Measurements from ENCODE around the gene CXCL9.
A peak's percentile ranks its signal among the peaks of the same experiment; 100 is the strongest.
"Not testable (repeated sequence)": the region's sequence is repeated elsewhere in the genome, so short reads cannot be mapped to it uniquely, and the experiment has no call there.

Gene CXCL9

DNA sequence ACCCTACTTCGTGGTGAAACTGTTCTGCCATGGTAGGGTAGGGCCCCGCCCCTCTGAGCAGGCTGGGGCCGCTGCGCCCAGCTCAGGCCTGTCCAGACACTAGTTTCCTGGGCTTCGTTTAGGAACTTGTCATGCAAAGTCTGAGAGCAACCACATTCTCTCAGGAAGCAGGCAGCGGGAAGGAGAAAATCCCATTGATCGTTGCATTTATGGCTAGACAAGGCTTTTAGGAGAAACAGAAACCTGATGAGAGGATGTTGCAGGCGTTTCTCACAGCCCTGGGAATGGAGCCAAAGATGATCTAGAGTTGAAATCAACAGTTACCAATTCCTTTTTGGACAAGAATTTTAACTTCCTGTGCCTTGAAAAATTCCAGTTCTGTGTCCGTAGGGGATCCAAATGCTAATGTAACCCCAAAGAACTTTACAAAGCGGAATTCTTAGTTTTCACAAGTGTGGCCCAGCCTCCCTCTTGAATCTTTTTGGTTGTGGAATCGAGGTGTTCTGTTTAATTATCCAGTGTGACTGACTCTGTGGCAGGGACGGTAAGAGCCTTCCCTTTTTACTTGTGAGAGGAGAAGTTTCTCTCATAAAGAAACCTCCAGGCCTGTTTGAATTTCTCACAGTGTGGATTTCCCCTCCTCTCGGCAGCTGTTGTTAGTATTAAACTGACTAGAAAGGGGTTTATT, 4.5 kb upstream of the CXCL9 start:
- no peak for DNase-seq

DNA sequence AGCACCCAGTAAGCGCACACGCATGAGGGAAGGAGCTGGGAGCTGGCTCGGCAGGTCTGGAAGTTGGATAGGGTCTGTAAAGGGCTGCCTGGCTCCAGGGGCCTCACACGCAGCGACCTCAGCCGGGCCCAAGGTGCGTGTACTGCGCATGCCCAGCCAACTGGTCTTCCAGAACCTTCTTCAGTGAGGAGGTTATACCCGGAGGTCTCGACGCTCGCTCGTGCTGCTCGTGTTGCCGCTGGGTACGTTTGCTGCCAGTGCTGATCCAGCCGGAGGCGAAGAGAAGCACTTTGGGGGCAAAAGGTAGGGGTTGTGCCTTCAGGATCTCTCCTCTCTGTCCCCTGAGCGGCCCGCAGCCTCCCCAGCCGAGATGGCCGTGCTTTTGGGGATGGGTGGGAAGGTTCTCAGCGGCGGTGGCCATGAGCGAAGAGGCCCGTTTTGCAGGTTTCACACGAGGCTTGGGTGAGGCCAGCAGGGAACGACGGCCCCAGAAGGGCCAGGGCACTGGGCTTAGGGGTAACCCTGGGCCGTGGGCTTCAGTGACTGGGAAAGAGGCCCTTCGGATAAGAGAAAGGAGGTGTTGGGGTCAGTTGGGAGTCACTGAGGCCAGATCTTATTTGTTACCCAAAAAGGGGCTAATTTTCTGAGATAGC, 3.8 kb upstream of the CXCL9 start:
- DNase-seq, result no peak

DNA sequence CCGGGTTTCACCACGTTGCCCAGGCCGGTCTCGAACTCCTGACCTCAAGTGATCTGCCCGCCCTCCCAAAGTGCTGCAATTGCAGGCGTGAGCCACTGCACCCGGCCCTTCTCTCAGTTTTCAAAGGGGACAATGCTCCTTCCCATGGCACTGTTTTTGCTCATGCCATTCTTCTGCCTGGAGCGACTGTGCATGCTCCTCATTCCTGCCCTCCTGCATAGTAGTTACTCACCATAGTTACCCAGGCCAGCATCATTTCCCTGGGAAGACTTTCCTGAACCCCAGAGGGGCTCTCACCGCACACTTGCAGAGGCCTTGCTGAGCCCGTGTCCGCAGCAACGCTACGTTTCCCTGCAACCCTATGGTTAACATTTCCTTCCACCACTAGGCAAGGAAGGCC, 3.3 kb upstream of the CXCL9 start:
- DNase-seq, result no peak

GRCh38 chr4:76009311-76009710, 2.0 kb upstream of the CXCL9 start:
- DNase-seq, result no peak

- no peak for DNase-seq
These were observed 3.7 kb downstream of the CXCL9 start for GRCh38 chr4:76003620-76004019.

- no peak for DNase-seq
These were observed 4.3 kb downstream of the CXCL9 start for GRCh38 chr4:76003035-76003434.

GRCh38 chr4:76002176-76002575, 5.1 kb downstream of the CXCL9 start:
- peak; percentile 31 for DNase-seq

GRCh38 chr4:76001700-76002099, 5.6 kb downstream of the CXCL9 start:
- no peak for DNase-seq

DNA sequence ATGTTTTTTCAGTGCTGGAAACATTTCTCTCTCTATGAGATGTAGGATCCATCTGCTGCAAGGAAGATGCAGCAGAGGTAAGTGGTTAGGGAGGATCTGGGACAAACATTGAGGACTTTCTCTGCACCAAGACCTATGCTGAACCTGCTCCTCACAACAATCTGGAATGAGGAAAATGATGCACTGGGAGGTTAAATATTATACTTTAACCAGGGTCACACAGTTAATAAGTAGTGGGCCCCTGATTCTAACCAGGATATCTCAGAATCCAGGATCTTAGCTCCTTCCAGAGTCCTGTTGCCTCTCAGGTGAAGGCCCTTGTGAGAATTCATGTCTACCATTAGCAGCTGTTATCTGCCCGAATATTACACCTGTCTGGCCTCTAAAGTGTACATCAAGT, 7.0 kb downstream of the CXCL9 start:
- no peak for DNase-seq

DNA sequence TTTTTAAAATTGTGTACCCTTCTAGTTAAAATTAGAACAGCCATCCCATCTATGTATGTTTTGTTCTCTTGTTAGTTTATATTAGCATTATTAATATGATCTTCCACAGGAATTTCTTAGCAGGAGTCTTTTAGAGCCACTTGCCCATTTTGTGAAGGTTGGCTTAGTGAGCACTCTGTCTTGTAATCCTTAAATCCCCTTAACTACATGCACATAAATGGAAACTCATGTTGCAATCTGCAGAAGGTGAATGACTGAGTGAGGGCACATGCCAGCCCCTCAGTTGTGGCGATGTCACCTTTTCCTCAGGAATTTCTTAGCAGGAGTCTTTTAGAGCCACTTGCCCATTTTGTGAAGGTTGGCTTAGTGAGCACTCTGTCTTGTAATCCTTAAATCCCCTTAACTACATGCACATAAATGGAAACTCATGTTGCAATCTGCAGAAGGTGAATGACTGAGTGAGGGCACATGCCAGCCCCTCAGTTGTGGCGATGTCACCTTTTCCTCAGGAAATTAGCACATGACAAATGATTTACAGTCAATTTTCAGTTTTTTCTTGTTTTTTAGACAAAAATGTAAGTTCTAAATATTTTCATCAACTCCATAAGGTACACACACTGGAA, 8.7 kb downstream of the CXCL9 start:
- DNase-seq, result not testable (repeated sequence)

GRCh38 chr4:75997946-75998345, 9.4 kb downstream of the CXCL9 start:
- no peak for DNase-seq

DNA sequence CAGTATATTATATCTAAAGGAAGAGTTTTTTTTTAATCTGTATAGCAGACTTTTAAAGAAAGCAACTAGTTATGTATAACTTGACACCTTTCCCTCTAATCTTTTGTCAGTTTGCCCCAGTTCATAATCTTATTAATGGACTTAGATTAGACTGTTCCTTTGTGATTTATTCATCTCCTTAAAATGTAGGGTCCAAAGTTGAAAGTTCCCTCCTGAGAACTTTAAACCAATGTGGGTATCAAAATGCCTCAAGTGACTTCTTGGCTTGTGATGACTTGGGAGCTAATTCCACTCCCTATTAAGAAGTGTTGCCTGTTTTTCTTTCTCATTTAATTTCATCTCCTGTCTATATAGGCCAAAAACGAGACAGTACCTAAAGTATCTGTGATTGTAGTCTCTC, 10.2 kb downstream of the CXCL9 start:
- DNase-seq, result no peak

DNA sequence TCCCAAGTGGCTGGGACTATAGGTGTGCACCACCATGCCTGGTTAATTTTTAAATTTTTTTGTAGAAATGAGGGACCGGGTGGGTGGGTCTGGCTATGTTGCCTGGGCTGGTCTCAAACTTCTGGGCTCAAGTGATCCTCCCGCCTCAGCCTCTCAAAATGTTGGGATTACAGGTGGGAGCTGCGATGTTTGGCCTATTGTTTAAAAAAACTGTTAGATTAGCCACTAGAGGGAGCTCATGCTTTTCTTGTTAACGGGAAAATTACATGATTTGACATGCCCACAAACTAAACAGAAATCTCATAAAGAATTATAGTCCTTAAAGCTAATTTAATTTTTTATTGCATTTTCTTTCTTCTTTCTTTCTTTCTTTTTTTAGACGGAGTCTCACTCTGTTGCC, 11.6 kb downstream of the CXCL9 start:
- DNase-seq, result peak; percentile 48

DNA sequence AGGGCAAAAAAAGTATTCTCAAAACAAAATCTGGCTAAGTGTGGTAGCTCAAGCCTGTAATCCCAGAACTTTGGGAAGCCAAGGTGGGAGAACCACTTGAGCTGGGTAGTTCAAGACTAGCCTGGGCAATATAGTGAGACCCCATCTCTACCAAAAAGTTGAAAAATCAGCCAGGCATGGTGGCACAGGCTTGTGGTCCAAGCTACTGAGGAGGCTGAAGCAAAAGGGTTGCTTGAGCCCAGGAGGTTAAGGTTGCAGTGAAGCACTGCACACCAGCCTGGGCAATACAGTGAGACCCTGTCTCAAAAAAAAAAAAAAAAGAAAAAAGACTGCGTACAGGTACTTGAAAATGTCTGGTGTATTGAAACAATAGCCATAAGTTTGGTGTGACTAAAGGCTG, 14.8 kb downstream of the CXCL9 start:
- DNase-seq, result no peak

- DNase-seq, result no peak
These were observed 17.3 kb downstream of the CXCL9 start for GRCh38 chr4:75989846-75990528.

DNA sequence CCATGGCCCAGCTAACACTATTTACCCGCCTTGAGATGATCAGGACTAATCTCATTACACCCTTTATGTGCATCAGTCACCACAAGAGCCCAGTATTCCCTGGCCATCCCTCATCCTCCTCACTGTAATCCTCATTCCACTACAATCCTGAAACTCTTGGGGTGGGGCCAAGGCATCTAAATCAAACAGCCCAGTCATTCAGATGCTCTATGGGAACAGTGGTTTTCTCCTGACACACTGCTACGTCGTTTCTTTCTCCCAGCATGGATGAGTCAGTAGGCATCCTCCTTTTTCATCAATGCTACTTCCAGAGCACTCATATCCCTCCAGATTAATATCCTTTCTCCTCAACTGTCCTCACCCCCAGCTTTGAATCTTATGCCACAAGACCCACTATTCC, 22.2 kb downstream of the CXCL9 start:
- DNase-seq, result no peak

- DNase-seq, result no peak
These were observed 26.7 kb downstream of the CXCL9 start for GRCh38 chr4:75980576-75980975.

DNA sequence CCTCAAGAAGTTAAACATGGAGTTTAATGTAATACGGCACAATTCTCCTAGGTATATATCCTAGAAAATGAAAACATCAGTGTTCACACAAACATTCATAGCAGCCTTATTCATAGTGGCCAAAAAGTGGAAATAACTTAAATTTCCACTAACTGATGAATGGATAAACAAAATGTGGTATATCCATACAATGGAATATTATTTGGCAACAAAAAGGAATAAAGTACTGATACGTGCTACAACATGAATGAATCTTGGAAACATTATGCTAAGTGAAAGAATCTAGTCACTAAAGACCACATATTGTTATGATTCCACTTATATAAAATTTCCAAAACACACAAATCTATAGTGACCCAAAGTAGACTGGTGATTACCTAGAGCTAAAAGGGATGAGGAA, 31.1 kb downstream of the CXCL9 start:
- DNase-seq, result no peak

DNA sequence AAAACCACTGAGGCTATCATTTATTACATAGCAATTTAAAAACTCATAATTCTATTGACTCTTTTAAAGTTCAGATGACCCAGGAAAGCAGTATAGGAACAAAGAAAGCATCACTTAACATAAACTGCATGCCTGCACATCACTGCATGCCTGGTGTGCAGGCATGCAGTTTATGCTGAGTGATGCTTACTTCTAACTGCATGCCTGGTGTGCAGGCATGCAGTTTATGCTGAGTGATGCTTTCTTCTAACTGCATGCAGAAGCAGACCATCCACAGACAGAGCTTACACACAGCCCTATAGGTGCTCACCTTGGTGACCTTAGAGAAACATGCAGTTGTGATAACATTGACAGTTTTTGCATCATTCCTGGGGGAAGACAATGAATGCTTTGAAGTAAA, 33.5 kb downstream of the CXCL9 start:
- no peak for DNase-seq

DNA sequence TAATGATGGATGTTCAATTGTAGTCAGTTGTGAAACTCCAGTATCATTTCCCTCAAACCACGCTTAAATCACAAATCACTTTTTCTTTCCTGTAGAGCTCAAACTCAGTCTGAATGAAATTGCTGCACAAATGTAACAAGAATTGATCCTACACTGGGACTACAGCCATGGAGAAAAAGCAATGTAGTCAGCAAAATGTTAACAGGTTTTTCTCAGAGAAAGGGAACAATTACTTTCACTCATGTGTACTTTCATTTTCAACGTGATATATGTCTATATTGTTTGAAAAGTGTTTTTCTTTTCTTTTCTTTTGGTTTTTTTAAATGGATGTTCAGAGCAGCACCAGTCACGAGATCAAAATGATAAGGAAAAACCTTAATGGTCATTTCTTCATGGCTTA, 39.2 kb downstream of the CXCL9 start:
- DNase-seq, result no peak

- DNase-seq, result no peak
These were observed 43.8 kb downstream of the CXCL9 start for GRCh38 chr4:75963558-75963957.

DNA sequence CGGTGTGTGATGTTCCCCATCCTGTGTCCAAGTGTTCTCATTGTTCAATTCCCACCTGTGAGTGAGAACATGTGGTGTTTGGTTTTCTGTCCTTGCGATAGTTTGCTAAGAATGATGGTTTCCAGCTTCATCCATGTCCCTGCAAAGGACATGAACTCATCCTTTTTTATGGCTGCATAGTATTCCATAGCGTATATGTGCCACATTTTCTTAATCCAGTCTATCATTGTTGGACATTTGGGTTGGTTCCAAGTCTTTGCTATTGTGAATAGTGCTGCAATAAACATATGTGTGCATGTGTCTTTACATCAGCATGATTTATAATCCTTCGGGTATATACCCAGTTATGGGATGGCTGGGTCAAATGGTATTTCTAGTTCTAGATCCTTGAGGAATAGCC, 45.2 kb downstream of the CXCL9 start:
- DNase-seq, result not testable (repeated sequence)

DNA sequence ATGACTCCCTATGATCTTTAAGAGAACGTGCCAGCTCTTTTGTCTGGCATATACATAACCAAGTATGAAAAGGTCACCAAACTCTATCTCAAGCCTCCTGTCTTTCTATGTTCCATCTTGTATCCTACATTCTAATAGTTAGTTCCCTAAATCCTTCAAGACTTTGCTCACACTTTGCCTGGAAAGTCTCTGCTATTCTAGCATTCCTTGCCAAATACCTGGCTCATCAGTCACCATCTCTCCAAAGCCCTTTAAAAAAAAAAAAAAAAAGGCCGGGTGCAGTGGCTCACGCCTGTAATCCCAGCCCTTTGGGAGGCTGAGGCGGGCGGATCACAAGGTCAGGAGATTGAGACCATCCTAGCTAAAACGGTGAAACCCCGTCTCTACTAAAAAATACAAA, 48.8 kb downstream of the CXCL9 start:
- DNase-seq, result not testable (repeated sequence)

GRCh38 chr4:75954811-75955210, 52.5 kb downstream of the CXCL9 start:
- DNase-seq, result not testable (repeated sequence)

Data from NCI-H2029 (cell line).